GM21390 (cell line): Measurements from ENCODE around the gene VAV3.
"Not testable (repeated sequence)": the region's sequence is repeated elsewhere in the genome, so short reads cannot be mapped to it uniquely, and the experiment has no call there.

Source experiments
- ATAC-seq: cut with Tn5 transposase; IDR thresholded peaks from one replicate; pipeline ENCODE4 v1.9.1; 2021; ENCODE audit not compliant: unreplicated experiment

Gene VAV3

GRCh38 chr1:107762751-107763390, 202.1 kb downstream of the VAV3 start:
- no peak for ATAC-seq

- no peak for ATAC-seq
Measured at GRCh38 chr1:107760065-107760464, 204.9 kb downstream of the VAV3 start.

- ATAC-seq, result no peak
Measured at GRCh38 chr1:107750364-107750959, 214.5 kb downstream of the VAV3 start.

- no peak for ATAC-seq
Measured at GRCh38 chr1:107748531-107748930, 216.4 kb downstream of the VAV3 start.

- ATAC-seq, result no peak
Measured at GRCh38 chr1:107741242-107741641, 223.7 kb downstream of the VAV3 start.

GRCh38 chr1:107740579-107740978, 224.4 kb downstream of the VAV3 start:
- ATAC-seq, result no peak

DNA sequence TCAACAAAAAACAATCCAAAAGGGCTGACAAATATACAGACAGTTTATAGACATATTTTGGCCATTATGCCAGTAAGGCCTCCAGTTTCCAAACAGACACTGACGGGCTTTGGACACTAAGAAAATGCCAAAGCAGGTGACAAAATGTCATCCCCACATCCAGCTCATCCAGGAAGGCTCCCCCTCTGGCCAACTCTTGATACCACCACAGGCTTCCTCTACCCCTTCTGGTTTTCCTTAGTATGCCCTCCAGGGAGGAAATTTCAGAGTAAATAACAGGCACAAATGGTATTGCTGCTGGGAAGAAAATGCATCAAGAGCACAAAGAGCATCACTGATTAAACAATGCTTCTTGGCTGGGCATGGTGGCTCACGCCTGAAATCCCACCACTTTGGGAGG, 225.3 kb downstream of the VAV3 start:
- ATAC-seq, result no peak

DNA sequence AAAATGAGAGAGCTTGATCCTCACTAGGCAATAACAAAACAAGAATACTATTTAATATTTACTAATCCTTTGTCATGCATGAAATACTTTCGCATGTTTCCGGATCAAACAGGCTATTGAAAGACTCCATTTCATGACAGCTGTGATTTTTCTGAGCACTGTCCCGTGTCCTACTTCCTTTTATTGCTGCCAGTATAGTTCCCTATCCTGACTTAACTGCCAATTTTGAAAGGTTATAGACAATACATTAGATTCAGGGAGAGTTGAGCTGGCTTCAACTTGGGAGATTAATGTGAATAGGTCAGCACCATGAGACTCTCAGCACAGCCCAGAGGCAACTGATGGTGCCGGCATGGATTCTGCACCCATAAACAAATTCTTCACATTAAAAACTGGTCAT, 225.8 kb downstream of the VAV3 start:
- peak; percentile 58 for ATAC-seq

- not testable (repeated sequence) for ATAC-seq
Measured at GRCh38 chr1:107733401-107733800, 231.6 kb downstream of the VAV3 start.

DNA sequence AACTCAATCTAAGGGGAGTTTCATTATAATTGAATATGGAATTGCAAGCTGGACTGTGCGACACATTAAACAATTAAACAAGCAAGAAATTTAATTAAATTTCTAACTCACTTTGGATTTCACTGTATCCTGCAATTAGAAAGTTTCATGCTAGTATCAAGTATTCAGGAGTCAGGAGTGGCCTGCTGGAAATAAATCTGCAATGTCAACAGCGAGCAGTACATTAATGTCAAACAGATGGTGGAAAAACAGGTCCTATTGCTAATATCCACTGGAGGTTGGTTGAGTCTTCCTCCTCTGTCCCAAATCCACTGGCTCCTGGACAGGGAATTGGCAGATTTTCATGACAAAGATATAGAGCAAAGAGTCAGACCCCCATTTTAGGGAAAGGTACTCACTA, 237.1 kb downstream of the VAV3 start:
- no peak for ATAC-seq

- no peak for ATAC-seq
Measured at GRCh38 chr1:107726860-107727259, 238.1 kb downstream of the VAV3 start.

- no peak for ATAC-seq
Measured at GRCh38 chr1:107724648-107725047, 240.3 kb downstream of the VAV3 start.

DNA sequence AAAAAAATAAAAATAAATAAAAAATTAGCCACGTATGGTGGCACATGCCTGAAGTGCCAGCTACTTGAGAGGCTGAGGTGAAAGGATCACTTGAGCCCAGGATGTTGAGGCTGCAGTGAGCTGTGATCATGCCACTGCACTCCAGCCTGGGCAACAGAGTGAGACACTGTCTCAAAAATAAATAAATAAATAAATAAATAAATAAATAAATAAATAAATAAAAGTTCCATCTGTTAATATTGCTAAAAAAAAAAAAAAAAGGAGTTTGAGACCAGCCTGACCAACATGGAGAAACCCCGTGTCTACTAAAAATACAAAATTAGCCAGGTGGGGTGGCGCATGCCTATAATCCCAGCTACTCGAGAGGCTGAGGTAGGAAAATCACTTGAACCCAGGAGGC, 244.8 kb downstream of the VAV3 start:
- not testable (repeated sequence) for ATAC-seq

- no peak for ATAC-seq
Measured at GRCh38 chr1:107710005-107710404, 255.0 kb downstream of the VAV3 start.

DNA sequence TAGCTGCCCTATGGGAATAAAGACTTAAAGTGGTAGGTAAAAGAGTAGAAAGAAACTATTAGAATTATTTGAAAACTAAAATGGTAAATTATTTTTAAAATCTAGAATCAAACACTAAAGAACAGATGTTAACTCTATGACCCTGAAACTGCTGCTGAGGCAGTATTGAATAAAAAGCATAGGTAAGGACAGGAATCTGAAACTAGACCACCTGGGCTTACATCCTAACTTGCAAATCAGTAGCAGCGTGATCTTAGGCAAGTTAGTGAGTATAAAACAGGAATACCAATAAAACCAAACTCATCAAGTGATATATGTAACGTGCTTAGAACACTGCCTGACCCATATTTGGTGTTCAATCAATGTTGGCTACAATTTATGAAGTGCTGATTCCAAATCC, 257.9 kb downstream of the VAV3 start:
- no peak for ATAC-seq

- ATAC-seq, result no peak
Measured at GRCh38 chr1:107706182-107706581, 258.8 kb downstream of the VAV3 start.

DNA sequence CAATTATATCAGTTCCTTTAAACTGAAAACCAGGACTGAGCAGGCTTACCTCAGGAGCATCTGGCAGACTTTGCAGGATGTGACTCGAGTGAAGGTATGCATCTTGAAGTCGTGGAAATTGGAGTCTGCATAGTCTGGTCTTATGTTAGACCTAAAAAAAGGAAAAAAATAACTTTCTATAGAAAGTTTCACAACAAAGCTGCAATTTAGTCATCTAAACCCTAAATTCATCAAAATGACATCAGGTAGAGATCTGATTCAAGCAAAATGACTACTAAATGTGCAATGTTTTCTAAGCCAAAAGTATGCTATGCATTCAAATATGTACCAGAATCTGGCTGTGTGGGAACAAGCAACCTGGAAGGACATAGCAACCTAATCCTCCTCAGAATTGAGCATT, 260.1 kb downstream of the VAV3 start:
- no peak for ATAC-seq

DNA sequence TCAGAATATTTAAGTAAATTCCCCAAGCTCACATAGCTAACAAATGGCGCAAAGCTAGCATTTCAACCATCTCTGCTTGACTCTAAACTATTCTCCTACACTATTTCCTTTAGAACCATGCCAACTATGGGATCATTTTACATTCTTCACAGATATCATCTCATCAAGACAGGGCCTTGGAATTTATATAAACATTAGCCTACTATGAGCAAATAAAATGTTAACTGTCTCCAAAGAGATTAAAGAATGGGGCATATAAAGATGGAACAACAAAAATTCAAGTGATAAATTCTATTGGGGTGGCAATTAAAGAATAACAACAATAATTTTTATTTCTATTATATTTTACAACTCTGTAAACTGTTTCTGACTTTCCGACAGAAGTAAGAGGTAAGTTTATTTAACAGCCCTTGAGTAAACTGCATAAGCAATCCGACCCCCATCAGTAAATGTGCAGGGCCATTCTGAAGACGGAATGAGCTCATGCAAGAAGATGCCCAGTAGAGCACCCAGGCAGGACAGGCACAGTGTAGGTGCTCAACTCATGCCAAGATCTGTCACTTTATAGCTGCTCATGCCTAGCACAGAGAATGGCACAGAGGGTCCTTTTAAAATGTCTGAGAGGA, 261.9 kb downstream of the VAV3 start:
- no peak for ATAC-seq

DNA sequence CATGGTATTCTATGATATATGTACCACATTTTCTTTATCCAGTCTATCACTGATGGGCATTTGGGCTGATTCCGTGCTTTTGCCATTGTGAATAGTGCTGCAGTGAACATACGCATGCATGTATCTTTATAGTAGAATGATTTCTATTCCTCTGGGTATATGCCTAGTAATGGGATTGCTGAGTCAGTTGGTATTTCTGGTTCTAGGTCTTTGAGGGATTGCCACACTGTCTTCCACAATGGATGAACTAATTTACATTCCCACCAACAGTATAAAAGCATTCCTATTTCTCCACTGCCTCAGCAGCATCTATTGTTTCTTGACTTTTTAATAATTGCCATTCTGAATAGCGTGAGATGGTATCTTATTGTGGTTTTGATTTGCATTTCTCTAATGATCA, 264.3 kb downstream of the VAV3 start:
- ATAC-seq, result not testable (repeated sequence)

- ATAC-seq, result no peak
Measured at GRCh38 chr1:107698161-107698560, 266.8 kb downstream of the VAV3 start.

GRCh38 chr1:107695341-107695740, 269.6 kb downstream of the VAV3 start:
- no peak for ATAC-seq

GRCh38 chr1:107692580-107693345, 272.2 kb downstream of the VAV3 start:
- no peak for ATAC-seq
